ENCODE data around the gene SMG5.
"Not testable (repeated sequence)": the region's sequence is repeated elsewhere in the genome, so short reads cannot be mapped to it uniquely, and the experiment has no call there.

SMG5 gene

GRCh38 chr1:156245451-156246232 lies 37.0 kb downstream of the SMG5 start:
- no peak for DNase-seq (ENCODE audit: low read depth)

GRCh38 chr1:156244712-156245111 lies 37.9 kb downstream of the SMG5 start:
- no peak for DNase-seq (ENCODE audit: low read depth)

DNA sequence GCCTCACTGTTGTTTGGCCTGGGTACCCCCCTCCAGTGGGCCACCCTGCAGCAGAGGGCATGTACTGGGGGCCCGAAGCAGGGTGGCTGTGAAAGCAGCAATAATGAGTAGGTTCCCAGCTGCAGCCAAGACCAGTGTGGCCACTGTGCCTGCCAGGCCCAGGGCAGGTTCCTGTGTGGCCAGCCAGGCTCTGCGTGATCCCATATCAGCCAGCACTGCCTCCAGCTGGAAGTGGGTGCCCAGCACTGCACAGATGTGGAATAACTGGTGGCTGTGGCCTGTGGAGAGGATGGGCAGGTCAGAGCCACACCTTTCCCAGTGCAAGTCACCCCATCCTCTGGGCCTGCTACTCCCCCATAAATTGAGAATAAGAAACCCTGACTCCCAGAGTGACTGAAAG lies 38.5 kb downstream of the SMG5 start:
- DNase-seq (ENCODE audit: low read depth), result no peak

- no peak for DNase-seq (ENCODE audit: low read depth)
Observed at GRCh38 chr1:156242738-156243137, 39.9 kb downstream of the SMG5 start.

GRCh38 chr1:156241926-156242325 lies 40.7 kb downstream of the SMG5 start, which contains the start of gene BGLAP:
TSS of gene BGLAP (plus strand) at chr1:156242184. CDS start at chr1:156242232, 48 bp downstream.
- DNase-seq (ENCODE audit: low read depth), result no peak

DNA sequence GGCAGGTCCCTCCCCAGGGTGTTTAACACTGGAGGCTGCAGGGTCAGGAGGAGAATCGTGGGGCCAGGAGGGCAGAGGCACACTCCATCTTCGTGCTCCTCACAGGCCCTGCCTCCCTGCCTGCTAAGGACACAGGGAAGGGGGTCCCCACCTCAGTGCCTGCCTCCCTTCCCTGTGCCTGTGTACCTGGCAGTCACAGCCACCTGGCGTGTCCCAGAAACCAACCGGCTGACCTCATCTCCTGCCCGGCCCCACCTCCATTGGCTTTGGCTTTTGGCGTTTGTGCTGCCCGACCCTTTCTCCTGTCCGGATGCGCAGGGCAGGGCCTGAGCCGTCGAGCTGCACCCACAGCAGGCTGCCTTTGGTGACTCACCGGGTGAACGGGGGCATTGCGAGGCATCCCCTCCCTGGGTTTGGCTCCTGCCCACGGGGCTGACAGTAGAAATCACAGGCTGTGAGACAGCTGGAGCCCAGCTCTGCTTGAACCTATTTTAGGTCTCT lies 41.3 kb downstream of the SMG5 start:
- no peak for DNase-seq (ENCODE audit: low read depth)

GRCh38 chr1:156238248-156238647 lies 44.4 kb downstream of the SMG5 start:
- no peak for DNase-seq (ENCODE audit: low read depth)

DNA sequence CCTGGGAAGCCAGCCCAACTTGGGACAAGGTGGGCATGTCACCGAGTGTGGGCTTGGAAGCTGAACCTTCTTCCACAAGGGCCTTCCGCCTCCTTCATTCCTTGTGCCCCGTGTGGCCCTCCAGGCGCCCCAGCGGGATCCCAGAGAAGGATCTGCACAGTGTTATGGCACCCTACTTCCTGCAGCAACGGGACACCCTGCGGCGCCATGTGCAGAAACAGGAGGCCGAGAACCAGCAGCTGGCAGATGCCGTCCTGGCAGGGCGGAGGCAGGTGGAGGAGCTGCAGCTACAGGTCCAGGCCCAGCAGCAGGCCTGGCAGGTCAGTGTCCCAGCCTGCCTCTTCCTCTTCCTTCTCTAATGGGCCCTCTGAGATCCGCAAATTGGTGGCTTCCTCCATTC lies 46.5 kb downstream of the SMG5 start:
- no peak for DNase-seq (ENCODE audit: low read depth)

- peak; percentile 65 for DNase-seq (ENCODE audit: low read depth)
Observed at GRCh38 chr1:156233426-156234127, 49.0 kb downstream of the SMG5 start.

DNA sequence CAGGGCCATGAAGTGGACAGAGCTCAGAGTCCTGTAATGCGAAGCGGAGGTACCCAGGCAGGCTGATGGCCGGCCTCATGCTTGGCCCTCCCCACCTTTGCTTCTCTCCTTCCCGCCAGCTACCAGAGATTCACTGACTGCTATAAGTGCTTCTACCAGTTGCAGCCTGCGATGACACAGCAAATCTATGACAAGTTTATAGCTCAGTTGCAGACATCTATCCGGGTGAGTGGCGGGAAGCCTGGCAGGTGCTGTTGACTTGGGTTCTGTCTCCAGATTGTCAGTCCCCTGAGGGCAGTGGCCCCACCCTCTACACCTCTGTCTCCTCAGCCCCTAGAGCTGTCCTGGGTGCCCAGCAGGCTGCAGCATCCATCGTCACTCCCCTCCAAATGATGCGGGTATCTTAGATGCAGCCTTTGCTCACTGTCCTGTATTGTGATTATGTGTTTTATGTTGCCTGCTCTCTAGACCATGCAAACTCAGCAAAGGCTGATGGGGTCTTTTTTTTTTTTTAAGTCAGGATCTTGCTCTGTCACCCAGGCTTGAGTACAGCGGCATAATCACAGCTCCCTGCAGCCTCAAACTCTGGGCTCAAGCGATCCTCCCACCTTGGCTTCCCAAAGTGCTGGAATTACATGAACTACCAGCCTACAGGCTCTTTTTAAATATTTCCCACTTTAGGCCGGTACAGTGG lies 50.3 kb downstream of the SMG5 start:
- DNase-seq (ENCODE audit: low read depth), result no peak

- DNase-seq (ENCODE audit: low read depth), result no peak
Observed at GRCh38 chr1:156230473-156230837, 52.2 kb downstream of the SMG5 start.

GRCh38 chr1:156229809-156230472 lies 52.7 kb downstream of the SMG5 start:
- DNase-seq (ENCODE audit: low read depth), result no peak

DNA sequence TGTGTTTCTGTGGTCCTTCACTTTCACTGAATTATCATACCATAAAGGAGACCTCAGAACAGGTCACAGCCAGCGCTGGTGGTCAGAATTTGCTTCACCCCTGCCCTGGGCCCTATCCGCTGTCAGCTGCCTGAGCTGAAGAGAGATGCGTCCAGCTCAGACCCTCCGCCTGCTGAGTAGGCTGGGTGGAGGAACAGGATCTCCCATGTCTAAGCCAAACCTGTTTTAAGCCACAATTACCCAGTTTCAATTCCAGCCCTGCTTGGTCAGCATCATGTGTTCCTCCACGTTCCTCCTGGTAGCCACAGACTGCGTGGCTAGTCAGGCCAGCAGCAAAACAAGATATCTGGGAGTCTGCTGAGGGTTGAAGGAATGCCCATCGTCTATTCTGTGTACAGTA lies 54.1 kb downstream of the SMG5 start:
- no peak for DNase-seq (ENCODE audit: low read depth)

GRCh38 chr1:156226782-156227181 lies 55.8 kb downstream of the SMG5 start:
- DNase-seq (ENCODE audit: low read depth), result no peak

GRCh38 chr1:156226116-156226538 lies 56.5 kb downstream of the SMG5 start:
- DNase-seq (ENCODE audit: low read depth), result no peak

- DNase-seq (ENCODE audit: low read depth), result no peak
Observed at GRCh38 chr1:156225677-156226014, 57.0 kb downstream of the SMG5 start.

- no peak for DNase-seq (ENCODE audit: low read depth)
Observed at GRCh38 chr1:156221986-156222692, 60.5 kb downstream of the SMG5 start.

DNA sequence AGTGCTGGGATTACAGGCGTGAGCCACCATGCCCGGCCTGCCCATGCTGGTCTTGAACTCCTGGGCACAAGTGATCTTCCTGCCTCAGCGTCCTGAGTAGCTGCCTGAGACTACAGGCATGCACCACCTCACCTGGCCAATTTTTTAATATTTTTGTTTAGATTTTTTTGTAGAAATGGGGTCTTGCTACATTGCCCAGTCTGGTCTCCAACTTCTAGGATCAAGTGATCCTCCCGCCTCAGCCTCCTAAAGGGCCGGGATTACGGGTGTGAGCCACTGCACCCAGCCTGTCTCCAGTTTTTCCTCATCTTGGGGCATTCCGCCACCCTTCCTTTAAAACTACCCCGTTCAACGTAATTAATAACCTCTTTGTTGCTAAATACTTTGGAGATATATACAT lies 62.4 kb downstream of the SMG5 start:
- DNase-seq (ENCODE audit: low read depth), result no peak

DNA sequence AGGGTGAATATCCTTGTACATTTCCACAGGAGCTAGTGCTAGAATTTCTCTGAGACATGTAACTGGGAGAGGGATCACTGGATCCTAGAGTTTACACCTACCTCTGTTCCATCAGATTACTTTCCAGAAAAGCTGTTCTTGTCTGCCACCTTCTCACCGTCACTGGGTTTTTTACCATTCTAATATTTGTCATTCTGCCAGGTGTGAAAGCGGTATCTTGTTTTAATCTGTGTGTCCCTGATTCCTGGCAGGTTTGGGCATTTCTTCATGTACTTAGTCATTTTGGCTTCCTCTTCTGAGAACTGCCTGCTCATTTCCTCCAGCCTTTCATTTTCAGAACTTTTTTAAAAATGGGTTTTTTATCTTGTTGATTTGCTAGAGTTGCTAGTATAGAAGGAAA lies 64.8 kb downstream of the SMG5 start:
- DNase-seq (ENCODE audit: low read depth), result no peak

DNA sequence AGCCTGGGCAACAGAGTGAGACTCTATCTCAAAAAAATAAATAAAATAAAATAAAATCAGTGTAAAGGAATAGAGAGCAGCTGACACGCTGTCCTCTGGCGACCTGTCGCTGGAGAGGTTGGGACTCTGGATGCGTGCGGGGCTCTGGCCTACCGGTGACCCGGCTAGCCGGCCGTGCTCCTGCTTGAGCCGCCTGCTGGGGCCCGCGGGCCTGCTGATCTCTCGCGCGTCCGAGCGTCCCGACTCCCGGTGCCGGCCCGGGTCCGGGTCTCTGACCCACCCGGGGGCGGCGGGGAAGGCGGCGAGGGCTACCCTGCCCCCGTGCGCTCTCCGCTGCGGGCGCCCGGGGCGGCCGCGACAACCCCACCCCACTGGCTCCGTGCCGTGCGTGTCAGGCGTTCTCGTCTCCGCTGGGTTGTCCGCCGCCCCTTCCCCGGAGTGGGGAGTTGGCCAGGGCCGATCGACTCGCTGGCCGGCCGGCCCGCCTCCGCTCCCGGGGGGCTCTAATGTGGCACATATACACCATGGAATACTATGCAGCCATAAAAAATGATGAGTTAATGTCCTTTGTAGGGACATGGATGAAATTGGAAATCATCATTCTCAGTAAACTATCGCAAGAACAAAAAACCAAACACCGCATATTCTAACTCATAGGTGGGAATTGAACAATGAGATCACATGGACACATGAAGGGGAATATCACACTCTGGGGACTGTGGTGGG lies 66.1 kb downstream of the SMG5 start:
- DNase-seq (ENCODE audit: low read depth), result not testable (repeated sequence)

All from GM04504 (cell line).